Esophagus (tissue), 2 donors: ENCODE results near the gene IMPA2. TPM values are rescaled to one million over a fixed set of nuclear protein-coding genes. Genes with fewer than 3 reads are reported as not detected.

ENCODE experiments used
- H3K27ac ChIP-seq, 2 donors: one replicate each; pipeline ENCODE4 v1.5.1; 2013; ENCODE audit warnings: low read depth in 2 of 2, mild to moderate bottlenecking in 2 of 2, inconsistent platforms in 1 of 2, low read length in 1 of 2, moderate library complexity in 1 of 2
- H3K27me3 ChIP-seq, 2 donors: one replicate each; pipeline ENCODE4 v1.6.1; 2013; ENCODE audit warnings: low read length in 2 of 2, control low read depth in 1 of 2, mild to moderate bottlenecking in 1 of 2; ENCODE audit not compliant: insufficient read depth in 2 of 2, control insufficient read depth in 1 of 2
- H3K36me3 ChIP-seq, 2 donors: one replicate each; pipeline ENCODE4 v1.6.1; 2013; ENCODE audit warnings: low read length in 1 of 2; ENCODE audit not compliant: control insufficient read depth in 2 of 2, insufficient read depth in 2 of 2
- H3K4me1 ChIP-seq, 2 donors: one replicate each; pipeline ENCODE4 v1.6.1; 2013; ENCODE audit warnings: low read length in 1 of 2; ENCODE audit not compliant: control insufficient read depth in 2 of 2, insufficient read depth in 2 of 2
- H3K4me3 ChIP-seq, 2 donors: one replicate each; pipeline ENCODE4 v1.5.1; 2013; ENCODE audit warnings: low read length in 2 of 2, mild to moderate bottlenecking in 2 of 2, low read depth in 1 of 2, moderate library complexity in 1 of 2
- H3K9me3 ChIP-seq, 2 donors: one replicate each; pipeline ENCODE4 v1.6.1; 2013; ENCODE audit warnings: mild to moderate bottlenecking in 2 of 2, low read depth in 1 of 2, low read length in 1 of 2, moderate library complexity in 1 of 2; ENCODE audit not compliant: control insufficient read depth in 2 of 2, insufficient read depth in 1 of 2
- WGBS, 2 donors: extraction: QIAGEN DNeasy Blood & Tissue Kit; methylation state at CpG; one replicate each; pipeline ENCODE4 v1.1.7; 2013; 5-methylcytosine and 5-hydroxymethylcytosine counted together
- polyA plus RNA-seq, 2 donors: library from polyadenylated mRNA; stranded (reverse); fragments of 200-250 nt; gene quantifications; one replicate each; pipeline ENCODE4 v1.2.3, GENCODE V29; 2013
- donor health status: healthy with polysubstance abuse.
- donor health status: Bipolar disorder and iron deficiency.

IMPA2 gene
- polyA plus RNA-seq, 2 donors, result 79.1 to 142 TPM

DNA sequence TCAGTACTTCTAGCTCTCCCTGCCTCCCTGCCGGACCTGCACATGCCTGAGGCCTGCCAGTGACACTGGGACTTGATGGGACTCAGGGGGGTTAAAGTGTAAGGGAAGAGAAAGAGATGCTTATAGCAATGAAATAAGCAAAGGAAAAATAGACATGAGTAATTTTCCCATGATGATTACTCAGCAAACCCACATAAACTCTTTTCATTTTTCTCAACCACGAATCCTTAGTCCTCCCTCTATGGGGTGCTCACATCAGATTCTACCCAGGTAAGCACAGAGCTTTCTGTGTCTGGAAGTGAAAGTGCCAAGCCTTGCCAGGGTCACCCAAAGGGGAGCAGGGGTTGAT lies 67.5 kb downstream of the IMPA2 start:
- H3K27ac ChIP-seq, result no peak overlapping the region
- H3K27me3 ChIP-seq, result no peaks in the 10 kb centered on the region
- H3K4me1 ChIP-seq, result peaks cover 2 to 4% of the 10 kb centered on the region in 2 donors
- H3K9me3 ChIP-seq, result no peaks in the 10 kb centered on the region
- 57 to 67% methylated on average over 2 of the region's 2 CpGs for WGBS, 2 donors
- H3K36me3 ChIP-seq, result no peaks in the 10 kb centered on the region
- H3K4me3 ChIP-seq, result no peak overlapping the region

DNA sequence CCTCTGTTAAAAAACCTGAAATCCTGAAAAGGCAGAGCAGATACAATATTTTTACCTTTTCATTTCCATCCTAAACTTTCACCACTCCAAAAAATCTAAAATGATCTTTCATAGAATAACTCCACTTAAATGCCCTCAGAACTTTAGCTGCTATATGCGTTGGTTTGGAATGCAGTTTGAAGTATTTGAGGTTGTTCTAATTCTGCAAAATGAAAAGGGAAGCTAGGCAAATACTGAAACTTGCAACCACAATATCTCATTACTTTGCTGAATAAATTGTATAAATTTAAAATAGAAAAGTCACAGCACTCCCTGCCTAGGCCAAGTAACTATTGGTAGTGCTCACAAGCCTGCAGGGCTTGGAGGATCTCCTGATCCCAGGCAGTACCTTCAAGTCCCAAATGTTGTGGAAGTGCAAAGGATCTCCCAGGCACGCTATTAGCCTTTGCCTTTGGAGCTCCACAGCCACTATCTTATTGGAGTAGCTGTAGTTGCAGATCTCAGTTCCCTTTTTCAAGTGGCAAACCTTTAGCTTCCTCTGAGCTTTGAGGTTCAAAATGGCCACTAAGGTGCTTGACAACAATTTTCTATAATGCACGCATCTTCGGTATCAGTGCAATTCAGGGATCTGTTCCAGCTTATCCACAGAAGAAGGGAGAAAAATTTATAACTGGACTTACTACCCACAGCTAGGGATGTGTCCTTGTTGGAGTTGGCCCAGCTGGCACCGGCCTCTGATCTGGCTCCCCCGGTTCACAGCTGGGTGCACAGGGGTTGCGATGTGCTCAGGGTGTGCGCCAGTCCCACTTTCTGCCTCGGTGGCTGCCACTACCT lies 68.9 kb downstream of the IMPA2 start:
- H3K36me3 ChIP-seq, result no peaks in the 10 kb centered on the region
- WGBS, 2 donors, result 82 to 85% methylated on average over 9 of the region's 9 CpGs
- H3K9me3 ChIP-seq, result no peaks in the 10 kb centered on the region
- H3K4me1 ChIP-seq, result peaks cover 2 to 4% of the 10 kb centered on the region in 2 donors
- no peak overlapping the region for H3K4me3 ChIP-seq
- no peak overlapping the region for H3K27ac ChIP-seq
- H3K27me3 ChIP-seq, result no peaks in the 10 kb centered on the region

DNA sequence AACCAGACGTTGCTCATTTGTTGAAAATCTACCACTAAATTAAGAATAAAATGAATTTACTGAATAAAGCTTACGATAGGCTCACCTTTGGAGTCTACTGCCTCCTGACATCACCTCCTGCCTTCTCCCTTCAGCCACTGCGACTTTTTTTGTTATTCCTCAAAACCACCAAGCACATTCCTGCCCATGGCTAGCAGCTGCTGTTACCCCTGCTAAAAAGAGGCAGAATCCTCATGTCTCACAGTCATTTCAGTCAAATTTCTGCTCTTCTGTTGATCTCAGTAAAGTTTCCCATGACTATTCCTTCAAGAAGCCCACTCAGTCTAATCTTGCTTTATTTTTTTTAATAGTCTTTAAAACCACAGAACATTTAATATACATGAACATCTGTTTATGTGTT lies 71.6 kb downstream of the IMPA2 start:
- Histone ChIP-seq H3K9me3 (no peaks in the 10 kb centered on the region), H3K27ac (no peak overlapping the region), H3K4me1 (no peaks in the 10 kb centered on the region), H3K4me3 (no peak overlapping the region), H3K27me3 (no peaks in the 10 kb centered on the region), H3K36me3 (no peaks in the 10 kb centered on the region)
- 76 to 79% methylated on average over 3 of the region's 3 CpGs for WGBS, 2 donors

DNA sequence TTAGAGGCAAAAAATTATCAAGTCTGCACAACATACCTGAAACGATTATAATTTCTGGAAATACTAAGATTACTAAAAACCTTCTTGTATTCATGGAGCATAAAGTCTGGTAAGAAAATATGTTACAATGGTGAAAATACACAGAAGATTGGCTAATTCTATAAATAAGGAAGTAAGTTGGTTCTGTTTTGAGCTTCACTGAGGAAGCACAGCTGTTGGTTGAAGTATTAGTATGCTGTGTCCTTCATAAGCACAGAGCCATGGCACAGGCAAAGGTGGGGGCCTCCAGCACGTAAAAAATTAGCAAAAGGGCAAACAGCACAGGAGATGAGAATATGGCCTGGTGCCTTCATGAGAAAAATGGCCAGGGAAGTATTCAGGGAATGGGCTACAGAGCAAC lies 72.0 kb downstream of the IMPA2 start:
- no peaks in the 10 kb centered on the region for H3K9me3 ChIP-seq
- no peak overlapping the region for H3K4me3 ChIP-seq
- 47 to 52% methylated on average over 2 of the region's 2 CpGs for WGBS, 2 donors
- H3K36me3 ChIP-seq, result no peaks in the 10 kb centered on the region
- no peaks in the 10 kb centered on the region for H3K4me1 ChIP-seq
- no peaks in the 10 kb centered on the region for H3K27me3 ChIP-seq
- H3K27ac ChIP-seq, result no peak overlapping the region

DNA sequence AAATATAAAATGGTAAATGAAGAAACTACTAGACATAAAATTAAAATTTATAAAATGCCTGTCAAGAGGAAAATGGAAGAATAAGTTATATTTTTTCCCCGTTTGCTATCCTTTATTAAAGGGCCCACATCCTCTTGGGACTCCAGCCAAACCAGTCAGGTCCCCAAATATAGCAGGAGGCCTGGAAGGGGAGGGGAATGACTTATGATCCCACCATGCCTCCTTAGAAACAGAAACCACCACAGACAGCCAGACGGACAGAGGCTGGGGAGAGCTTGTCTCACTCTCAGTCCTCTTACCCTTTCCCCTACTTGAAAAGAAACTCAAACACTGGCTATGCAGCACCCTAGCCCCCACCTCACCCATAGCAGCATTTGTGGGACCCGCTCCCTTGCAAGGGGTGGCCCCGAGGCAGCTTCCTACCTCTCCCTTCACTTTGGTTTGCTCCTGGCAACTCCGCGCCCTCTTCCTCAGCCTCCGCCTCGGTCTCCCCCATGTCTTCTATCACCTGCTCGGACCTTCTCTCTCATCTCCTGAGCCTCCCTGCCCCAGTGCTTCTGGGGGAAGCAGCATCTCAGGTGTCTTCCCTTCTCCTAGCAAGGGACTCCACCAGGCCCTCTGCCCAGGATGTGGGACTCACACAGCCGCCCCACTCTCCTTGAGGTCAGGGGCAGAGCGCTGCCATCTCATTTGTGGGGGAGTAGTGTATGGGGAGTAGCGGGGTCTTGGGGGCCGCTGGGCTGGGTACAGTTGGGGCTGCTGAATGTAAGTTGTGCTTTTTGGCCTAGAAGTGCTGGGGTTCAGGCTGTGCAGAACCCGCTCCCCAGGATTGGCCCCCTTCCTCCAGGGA lies 75.0 kb downstream of the IMPA2 start:
- 73 to 77% methylated on average over 14 of the region's 14 CpGs for WGBS, 2 donors
- Histone ChIP-seq H3K9me3 (no peaks in the 10 kb centered on the region), H3K27ac (no peak overlapping the region), H3K4me3 (no peak overlapping the region), H3K27me3 (no peaks in the 10 kb centered on the region), H3K4me1 (no peaks in the 10 kb centered on the region), H3K36me3 (no peaks in the 10 kb centered on the region)

DNA sequence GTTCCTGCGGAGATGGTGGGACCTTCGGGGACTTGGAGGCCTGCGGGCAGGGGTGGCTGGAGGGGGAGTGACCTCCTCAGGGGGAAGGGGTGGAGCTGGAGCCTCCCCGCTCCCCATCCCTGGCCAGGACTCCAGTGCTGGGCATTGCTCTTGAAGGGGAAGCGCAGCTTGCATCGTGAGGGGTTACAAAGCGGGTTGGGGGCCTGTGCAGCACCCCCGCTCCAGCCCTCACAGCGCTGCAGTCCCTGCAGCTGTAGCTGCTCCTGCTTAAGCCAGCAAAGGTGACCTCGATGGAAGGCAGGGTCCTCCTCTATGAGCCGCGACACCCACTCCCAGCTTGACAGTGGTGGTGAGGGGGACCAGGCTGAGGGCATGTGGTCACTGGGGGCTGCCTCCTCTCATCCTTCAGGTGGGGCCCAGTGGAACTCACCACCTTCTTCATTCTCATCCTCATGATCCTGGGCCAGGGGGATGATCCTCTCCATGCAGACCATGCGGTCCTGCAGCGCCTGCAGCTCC lies 75.6 kb downstream of the IMPA2 start:
- H3K9me3 ChIP-seq, result no peaks in the 10 kb centered on the region
- H3K4me3 ChIP-seq, result no peak overlapping the region
- 82 to 83% methylated on average over 14 of the region's 14 CpGs for WGBS, 2 donors
- no peak overlapping the region for H3K27ac ChIP-seq
- no peaks in the 10 kb centered on the region for H3K27me3 ChIP-seq
- no peaks in the 10 kb centered on the region for H3K4me1 ChIP-seq
- no peaks in the 10 kb centered on the region for H3K36me3 ChIP-seq

DNA sequence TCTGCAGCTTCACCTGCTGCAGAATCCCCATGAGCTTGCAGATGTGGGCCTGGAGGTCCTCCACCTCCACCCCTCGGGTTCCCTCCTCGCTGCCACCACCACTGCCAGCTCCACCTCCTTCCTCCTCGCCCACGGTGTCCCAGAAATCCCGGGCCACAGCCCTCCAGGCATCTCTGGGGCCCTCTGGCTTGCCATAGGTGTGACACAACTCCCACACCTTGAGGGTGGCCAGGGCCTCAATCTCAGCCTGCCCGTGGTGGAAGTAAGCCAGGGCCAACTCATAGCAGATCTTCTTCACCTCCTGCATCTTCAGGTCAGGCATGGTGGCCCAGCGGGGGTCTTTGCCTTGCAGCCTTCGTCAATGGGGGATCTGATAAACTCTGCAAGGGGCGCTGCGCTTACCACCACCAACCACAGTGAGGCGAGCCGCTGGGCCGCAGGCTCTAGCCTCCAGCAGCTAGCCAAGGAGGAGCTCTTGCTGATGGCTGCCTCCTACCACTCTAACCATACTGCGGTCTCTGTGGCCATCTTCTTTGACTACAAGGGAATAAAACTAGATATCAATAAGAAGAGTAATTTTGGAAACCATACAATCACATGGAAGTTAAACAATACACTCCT lies 76.2 kb downstream of the IMPA2 start:
- Histone ChIP-seq H3K4me3 (no peak overlapping the region), H3K27ac (no peak overlapping the region), H3K9me3 (no peaks in the 10 kb centered on the region), H3K27me3 (no peaks in the 10 kb centered on the region), H3K4me1 (no peaks in the 10 kb centered on the region), H3K36me3 (no peaks in the 10 kb centered on the region)
- WGBS, 2 donors, result 71 to 72% methylated on average over 14 of the region's 14 CpGs

DNA sequence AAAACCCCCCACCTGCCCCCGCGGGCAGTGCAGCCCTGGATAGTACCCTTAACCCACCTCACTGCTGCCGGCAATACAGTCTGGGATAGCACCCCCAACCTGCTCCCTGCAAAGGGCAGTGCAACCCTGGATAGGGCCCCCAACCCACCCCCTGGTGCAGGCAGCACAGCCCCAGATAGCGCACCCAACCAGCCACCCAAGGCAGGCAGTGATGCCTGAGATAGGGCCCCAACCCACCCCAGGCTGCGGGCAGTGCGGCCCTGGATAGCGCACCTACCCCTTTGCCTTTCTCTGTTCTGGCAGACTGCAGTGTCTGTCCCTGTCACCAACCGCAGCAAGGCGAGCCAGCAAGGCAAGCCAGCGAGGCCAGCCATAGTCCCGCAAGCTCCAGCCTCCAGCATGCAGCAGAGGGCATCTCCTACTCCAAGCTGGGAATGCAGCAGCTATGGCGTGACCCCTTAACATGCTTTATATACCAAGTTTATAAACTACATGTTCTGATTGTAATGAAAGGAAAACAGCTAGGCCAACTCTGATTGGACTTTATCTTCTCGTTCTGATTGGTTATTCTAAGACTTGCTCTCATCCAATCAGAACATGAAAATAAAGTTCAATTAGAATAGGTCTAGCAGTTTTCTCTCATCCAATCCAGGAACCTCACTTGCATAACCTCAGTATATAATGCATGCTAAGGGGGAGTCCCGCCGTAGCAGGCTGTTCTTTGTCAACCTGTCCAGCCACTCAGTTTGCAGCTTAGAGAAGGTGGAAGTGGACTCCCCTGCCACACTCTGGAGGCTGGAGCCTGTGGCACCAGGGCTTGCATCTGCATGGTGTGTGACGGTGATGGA lies 78.3 kb downstream of the IMPA2 start:
- WGBS, 2 donors, result 88 to 89% methylated on average over 16 of the region's 16 CpGs
- no peaks in the 10 kb centered on the region for H3K36me3 ChIP-seq
- no peaks in the 10 kb centered on the region for H3K9me3 ChIP-seq
- no peak overlapping the region for H3K4me3 ChIP-seq
- H3K4me1 ChIP-seq, result no peaks in the 10 kb centered on the region
- H3K27me3 ChIP-seq, result no peaks in the 10 kb centered on the region
- no peak overlapping the region for H3K27ac ChIP-seq
